K562 (cell line): ENCODE measurements around the gene RIC8B. TPM values are rescaled to one million over a fixed set of nuclear protein-coding genes. Genes with fewer than 3 reads are reported as not detected.

Experiments used
- ATAC-seq: fragments of 200-7000 bp; cut with Tn5 transposase; 3 replicates; pipeline ENCODE4 v1.9.1; 2020; ENCODE audit warnings: moderate library complexity
- BruUV-seq: library from RNA; stranded (reverse); fragments of 400-500 nt; replicated peaks from 2 replicates; lab custom pipeline; 2021; lab: Mats Ljungman, UMichigan
- CTCF ChIA-PET: fragments of 300-600 bp; formaldehyde crosslinking; extraction: SDS; loops from one replicate; lab custom pipeline; 2021; ENCODE audit warnings: low intra/inter-chr PET ratio; lab: Yijun Ruan, JAX
- POLR2A ChIA-PET: fragments of 300-600, 350-650 bp; sonication (Branson Sonifier 250); formaldehyde crosslinking; extraction: SDS; loops from one replicate; lab custom pipeline; 2021; ENCODE audit warnings: antibody characterized with exemption, inconsistent platforms; lab: Yijun Ruan, JAX
- DNase-seq, 4 experiments: peaks; one replicate each; pipeline versions ENCODE4 v3.0.0 to v3.0.0-alpha.2; 2011 to 2018; ENCODE audit warnings: low spot score in 3 of 4, mixed read lengths in 3 of 4; ENCODE audit errors: extremely low read depth in 1 of 4
- FAIRE-seq: peaks from 2 replicates; lab custom pipeline; 2011; peaks lifted over from hg19 to GRCh38; lab: Jason Lieb, UNC
- H2AFZ ChIP-seq: 2 replicates; pipeline ENCODE4 v1.6.0; 2011; ENCODE audit warnings: low read depth, low read length, control low read depth, inconsistent platforms
- H3K27ac ChIP-seq: fragments of 200-600 bp; 3 replicates; pipeline ENCODE4 v1.8.0; 2011; ENCODE audit warnings: low read depth, mild to moderate bottlenecking, control low read depth, inconsistent platforms, low read length, moderate library complexity, mixed read lengths; ENCODE audit errors: extremely low read depth
- H3K27me3 ChIP-seq, 2 experiments: fragments of 300-600 bp in 1 of 2; 2 replicates in 1 of 2; 3 replicates in 1 of 2; pipeline versions ENCODE4 v1.6.0 to v1.8.0; 2011; ENCODE audit warnings: inconsistent platforms in 2 of 2, low read length in 2 of 2, mild to moderate bottlenecking in 1 of 2, mixed read lengths in 1 of 2, moderate library complexity in 1 of 2; ENCODE audit not compliant: control insufficient read depth in 2 of 2, insufficient read depth in 2 of 2
- H3K36me3 ChIP-seq: fragments of 300-600 bp; 3 replicates; pipeline ENCODE4 v1.8.0; 2011; ENCODE audit warnings: mild to moderate bottlenecking, low read length, inconsistent platforms; ENCODE audit not compliant: control insufficient read depth, insufficient read depth
- H3K4me1 ChIP-seq, 2 experiments: fragments of 200-600 bp in 1 of 2; replicated peaks in 1 of 2; 2 replicates in 1 of 2; 3 replicates in 1 of 2; pipeline versions ENCODE4 v1.5.1 to v1.8.0; 2011; ENCODE audit warnings: inconsistent platforms in 2 of 2, low read length in 2 of 2, mild to moderate bottlenecking in 1 of 2, mixed read lengths in 1 of 2, moderate library complexity in 1 of 2; ENCODE audit not compliant: control insufficient read depth in 2 of 2, insufficient read depth in 2 of 2
- H3K4me2 ChIP-seq: 2 replicates; pipeline ENCODE4 v1.6.1; 2011; ENCODE audit warnings: low read length, control low read depth, inconsistent platforms, mixed read lengths; ENCODE audit not compliant: insufficient read depth
- H3K4me3 ChIP-seq: fragments of 200-600 bp; sonication (generic), shearing (Covaris generic); 2 replicates; pipeline ENCODE4 v1.5.1; 2016; ENCODE audit warnings: control low read depth, inconsistent platforms
- H3K79me2 ChIP-seq: fragments of 200-600 bp; 3 replicates; pipeline ENCODE4 v1.8.0; 2011; ENCODE audit warnings: low read length, inconsistent platforms; ENCODE audit not compliant: control insufficient read depth, insufficient read depth
- H3K9ac ChIP-seq, 2 experiments: 2 replicates each; pipeline versions ENCODE4 v1.6.0 to v1.6.1; 2011; ENCODE audit warnings: low read depth in 2 of 2, low read length in 2 of 2, control low read depth in 1 of 2, inconsistent platforms in 1 of 2, mild to moderate bottlenecking in 1 of 2, mixed read lengths in 1 of 2; ENCODE audit not compliant: insufficient read depth in 1 of 2
- H3K9me1 ChIP-seq: one replicate; pipeline ENCODE4 v1.6.0; 2011; ENCODE audit warnings: inconsistent platforms, mild to moderate bottlenecking, low read length, moderate library complexity; ENCODE audit not compliant: control insufficient read depth, insufficient read depth
- H3K9me3 ChIP-seq: replicated peaks from 2 replicates; pipeline ENCODE4 v1.5.1; 2011; ENCODE audit warnings: low read depth, low read length, inconsistent platforms; ENCODE audit not compliant: control insufficient read depth, insufficient read depth
- H4K20me1 ChIP-seq: replicated peaks from 2 replicates; pipeline ENCODE4 v1.6.1; 2011; ENCODE audit warnings: low read length, inconsistent platforms, mixed read lengths; ENCODE audit not compliant: control insufficient read depth, insufficient read depth
- ATF1 ChIP-seq, 2 experiments: fragments of 450-650 bp in 1 of 2; IDR thresholded peaks; 2 replicates each; pipeline ENCODE4 v1.6.1; 2016; ENCODE audit warnings: missing compliant biosample characterization in 1 of 2, missing genetic modification characterization in 1 of 2
- ATF3 ChIP-seq, 2 experiments: fragments of 450-650 bp in 1 of 2; sonication (generic) in 1 of 2; formaldehyde crosslinking in 1 of 2; IDR thresholded peaks in 1 of 2; conservative IDR thresholded peaks in 1 of 2; 2 replicates each; pipeline versions ENCODE4 v1.6.1 to v1.8.1; 2016 to 2023; ENCODE audit warnings: mild to moderate bottlenecking in 2 of 2, moderate library complexity in 2 of 2, inconsistent platforms in 1 of 2, missing genetic modification reagents in 1 of 2
- CBX3 ChIP-seq, 2 experiments: IDR thresholded peaks; 1 replicate in 1 of 2; 2 replicates in 1 of 2; pipeline ENCODE4 v1.6.1; 2012; ENCODE audit warnings: inconsistent platforms in 2 of 2, low read length in 2 of 2, borderline replicate concordance in 1 of 2, control low read depth in 1 of 2
- DACH1 ChIP-seq: fragments of 450-650 bp; IDR thresholded peaks from 2 replicates; pipeline ENCODE4 v1.6.1; 2018; ENCODE audit not compliant: partially characterized antibody
- FOXM1 ChIP-seq, 2 experiments: fragments of 450-650 bp in 1 of 2; sonication (generic) in 1 of 2; formaldehyde crosslinking in 1 of 2; IDR thresholded peaks; 2 replicates each; pipeline versions ENCODE4 v1.6.1 to v1.9.0; 2017 to 2022; ENCODE audit warnings: low read depth in 2 of 2, mild to moderate bottlenecking in 2 of 2, missing genetic modification reagents in 1 of 2, moderate library complexity in 1 of 2
- HNRNPLL ChIP-seq: fragments of 200-400 bp; formaldehyde crosslinking; IDR thresholded peaks from 2 replicates; pipeline ENCODE4 v1.6.1; 2017; ENCODE audit warnings: low read length, low read depth, mild to moderate bottlenecking; ENCODE audit not compliant: poor library complexity, severe bottlenecking
- MAFK ChIP-seq: IDR thresholded peaks from 2 replicates; pipeline ENCODE4 v1.6.1; 2011; ENCODE audit warnings: low read length, improper control_type of control experiment
- PCBP1 ChIP-seq: fragments of 200-400 bp; formaldehyde crosslinking; IDR thresholded peaks from 2 replicates; pipeline ENCODE4 v1.6.1; 2018; ENCODE audit warnings: mild to moderate bottlenecking, low read depth, low read length; ENCODE audit not compliant: poor library complexity, severe bottlenecking
- POLR2AphosphoS5 ChIP-seq: IDR thresholded peaks from 2 replicates; pipeline ENCODE4 v1.6.1; 2011; ENCODE audit warnings: mild to moderate bottlenecking, low read depth, low read length, moderate library complexity; ENCODE audit not compliant: control insufficient read depth, insufficient read depth
- SAP30 ChIP-seq: fragments of 200-600 bp; sonication (generic); IDR thresholded peaks from 2 replicates; pipeline ENCODE4 v1.6.1; 2012; ENCODE audit warnings: borderline replicate concordance, low read depth, mild to moderate bottlenecking, moderate library complexity, low read length, control low read depth, inconsistent platforms; ENCODE audit not compliant: insufficient read depth, poor library complexity, severe bottlenecking
- SMARCC2 ChIP-seq: fragments of 450-650 bp; IDR thresholded peaks from 2 replicates; pipeline ENCODE4 v1.6.1; 2017; ENCODE audit warnings: antibody characterized with exemption, moderate library complexity, mild to moderate bottlenecking, low read depth
- SRSF7 ChIP-seq: fragments of 200-400 bp; formaldehyde crosslinking; optimal IDR thresholded peaks from 2 replicates; pipeline ENCODE3; 2017; ENCODE audit warnings: mild to moderate bottlenecking, low read depth, low read length
- TCF3 ChIP-seq: sonication (generic); formaldehyde crosslinking; IDR thresholded peaks from 2 replicates; pipeline ENCODE4 v1.4.0; 2020; ENCODE audit warnings: mild to moderate bottlenecking, missing genetic modification reagents
- TEAD1 ChIP-seq, 2 experiments: fragments of 450-650 bp in 1 of 2; sonication (generic) in 1 of 2; formaldehyde crosslinking; IDR thresholded peaks; 2 replicates each; pipeline versions ENCODE4 v1.4.0 to v1.8.0; 2020 to 2022; ENCODE audit warnings: mild to moderate bottlenecking in 2 of 2, missing genetic modification reagents in 1 of 2
- WGBS: fragments of 100-300 bp; shearing (Covaris generic); methylation state at CpG from one replicate; pipeline ENCODE4 v1.1.6; 2016; ENCODE audit warnings: low coverage, mixed read lengths; ENCODE audit not compliant: insufficient coverage; ENCODE audit errors: missing lambda C conversion rate; 5-methylcytosine and 5-hydroxymethylcytosine counted together
- in situ Hi-C: fragments of 300-500 bp; cut with MboI; formaldehyde crosslinking; loops from 4 replicates; pipeline ENCODE4 v1.15.0; 2018; ENCODE audit warnings: inconsistent platforms, mixed read lengths
- intact Hi-C: fragments of 100-400 bp; cut with micrococcal nuclease; formaldehyde crosslinking; loops from 2 replicates; pipeline ENCODE4 v1.14.2; 2022
- polyA plus RNA-seq, 8 experiments: library from polyadenylated mRNA; depleted of rRNA in 4 of 8; stranded (reverse) in 5 of 8; unstranded in 3 of 8; fragments of >200 nt; fragmentation: Nextera tagmentation in 2 of 8; fragmentation: Illumina TruSeq in 1 of 8; extraction: Ambion mirVana in 2 of 8; extraction: Trizol in 1 of 8; gene quantifications; 2 replicates each; pipeline versions ENCODE4 v1.2.1 to v1.2.3, GENCODE V29; 2011 to 2014; ENCODE audit warnings: inconsistent platforms in 1 of 8, missing spikeins in 1 of 8
- total RNA-seq, 7 experiments: library from RNA; depleted of rRNA in 6 of 7; stranded (reverse); fragments of >200 nt in 6 of 7; fragmentation: Illumina TruSeq in 2 of 7; extraction: Trizol in 2 of 7; gene quantifications; 2 replicates each; pipeline versions ENCODE4 v1.2.1 to v1.2.3, GENCODE V29; 2011 to 2021; ENCODE audit warnings: low replicate concordance in 1 of 7
- TF ChIP-seq, protein P1 (sequence below): IDR thresholded peaks from 2 replicates; pipeline ENCODE4 v1.6.1; 2012; ENCODE audit warnings: low read depth, low read length, improper control_type of control experiment, borderline replicate concordance
- TF ChIP-seq, protein P2 (sequence below): fragments of 450-650 bp; formaldehyde crosslinking; IDR thresholded peaks from 2 replicates; pipeline ENCODE4 v1.4.0; 2022; ENCODE audit warnings: missing genetic modification characterization

The RIC8B gene
- total and polyA plus RNA-seq, 9 of the 15 experiments (the other 6 are each of a cell fraction or from before 2014, with no cell fraction given): 0.92 to 8.1 (median 4.8) TPM

DNA sequence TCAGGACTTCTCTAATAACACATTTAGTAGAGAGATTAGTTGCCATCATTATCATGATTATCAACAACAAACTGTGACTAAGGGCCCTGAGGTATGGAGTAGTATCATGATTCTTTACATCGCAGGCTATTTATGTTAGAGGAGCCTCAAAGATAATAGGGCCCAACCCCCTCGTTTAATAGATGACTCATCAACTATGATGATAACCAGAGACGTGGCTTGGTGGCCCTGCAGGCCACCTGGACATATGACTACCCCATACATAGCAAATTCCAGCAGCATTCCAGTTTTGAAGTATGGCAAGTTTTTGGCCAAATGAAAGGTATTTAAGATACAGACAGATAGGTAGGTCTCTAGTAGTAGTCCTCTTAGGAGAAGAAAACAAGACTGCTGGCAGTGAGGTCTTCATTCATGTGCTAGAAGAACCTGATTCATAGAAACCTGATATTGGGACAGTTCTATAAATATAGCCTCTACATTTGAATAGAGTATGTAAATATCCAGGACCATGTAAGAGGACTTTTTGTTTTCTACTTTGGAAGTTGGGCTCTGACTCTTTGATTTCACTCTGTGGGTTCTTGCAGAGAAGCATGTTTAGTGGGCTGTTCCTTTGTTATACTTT lies 5.6 kb downstream of the RIC8B start:
- CTCF ChIA-PET: interaction anchor here (0.6 kb wide), 1 partner anchor 477 kb away, joined by 7 read pairs; no protein-coding TSS in a partner anchor
- TF ChIP-seq FOXM1 (IDR thresholded peaks at IDR 0.05; ENCODE audit: low read depth) (no peak), FOXM1 (CRISPR knock-in tag; IDR thresholded peaks at IDR 0.05; ENCODE audit: low read depth) (no peak), ATF1 (CRISPR knock-in tag; IDR thresholded peaks at IDR 0.05) (no peak), ATF1 (tag; IDR thresholded peaks at IDR 0.05) (no peak), SAP30 (no peak), POLR2AphosphoS5 (peak; percentile 49; the same call in 1 of the 2 replicates), MAFK (peak; percentile 57; the same call in 1 of the 2 replicates), ATF3 (IDR thresholded peaks at IDR 0.05) (peak; percentile 94), ATF3 (CRISPR knock-in tag; conservative IDR thresholded peaks at IDR 0.05) (peak; percentile 82), SRSF7 (no peak), SMARCC2 (0 out of 2 replicates have a peak, but pooled peaks have one; percentile 22), HNRNPLL (no peak), DACH1 (peak; percentile 78), TCF3 (CRISPR knock-in tag) (peak; percentile 42; the same call in 1 of the 2 replicates), TEAD1 (CRISPR knock-in tag; IDR thresholded peaks at IDR 0.05) (no peak), PCBP1 (no peak), CBX3 (IDR thresholded peaks at IDR 0.05; ENCODE audit: borderline replicate concordance in 1 of 2, low read length in 2 of 2) (no peak)
- TF ChIP-seq, protein P1, sequence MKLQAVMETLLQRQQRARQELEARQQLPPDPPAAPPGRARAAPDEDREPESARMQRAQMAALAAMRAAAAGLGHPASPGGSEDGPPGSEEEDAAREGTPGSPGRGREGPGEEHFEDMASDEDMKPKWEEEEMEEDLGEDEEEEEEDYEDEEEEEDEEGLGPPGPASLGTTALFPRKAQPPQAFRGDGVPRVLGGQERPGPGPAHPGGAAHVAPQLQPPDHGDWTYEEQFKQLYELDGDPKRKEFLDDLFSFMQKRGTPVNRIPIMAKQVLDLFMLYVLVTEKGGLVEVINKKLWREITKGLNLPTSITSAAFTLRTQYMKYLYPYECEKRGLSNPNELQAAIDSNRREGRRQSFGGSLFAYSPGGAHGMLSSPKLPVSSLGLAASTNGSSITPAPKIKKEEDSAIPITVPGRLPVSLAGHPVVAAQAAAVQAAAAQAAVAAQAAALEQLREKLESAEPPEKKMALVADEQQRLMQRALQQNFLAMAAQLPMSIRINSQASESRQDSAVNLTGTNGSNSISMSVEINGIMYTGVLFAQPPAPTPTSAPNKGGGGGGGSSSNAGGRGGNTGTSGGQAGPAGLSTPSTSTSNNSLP: peak; percentile 94
- TF ChIP-seq, protein P2, sequence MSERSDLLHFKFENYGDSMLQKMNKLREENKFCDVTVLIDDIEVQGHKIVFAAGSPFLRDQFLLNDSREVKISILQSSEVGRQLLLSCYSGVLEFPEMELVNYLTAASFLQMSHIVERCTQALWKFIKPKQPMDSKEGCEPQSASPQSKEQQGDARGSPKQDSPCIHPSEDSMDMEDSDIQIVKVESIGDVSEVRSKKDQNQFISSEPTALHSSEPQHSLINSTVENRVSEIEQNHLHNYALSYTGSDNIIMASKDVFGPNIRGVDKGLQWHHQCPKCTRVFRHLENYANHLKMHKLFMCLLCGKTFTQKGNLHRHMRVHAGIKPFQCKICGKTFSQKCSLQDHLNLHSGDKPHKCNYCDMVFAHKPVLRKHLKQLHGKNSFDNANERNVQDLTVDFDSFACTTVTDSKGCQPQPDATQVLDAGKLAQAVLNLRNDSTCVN (CRISPR knock-in tag): no peak

More for the DNA sequence above, 5.6 kb downstream of the RIC8B start:
- peak; percentile 72 for FAIRE-seq
- POLR2A ChIA-PET: no interaction called here
- intact Hi-C loops: no loop called here
- Histone ChIP-seq H2AFZ (no peak overlapping the region), H3K4me3 (no peak overlapping the region), H3K27ac (0 out of 3 replicates have a peak overlapping the region, but pooled peaks have one; percentile 19), H3K9ac (no peak overlapping the region), H4K20me1 (no peaks in the 10 kb centered on the region), H3K36me3 (peaks cover 8% of the 10 kb centered on the region; the same call in 1 of the 3 replicates), H3K9me3 (no peaks in the 10 kb centered on the region), H3K27me3 (no peaks in the 10 kb centered on the region), H3K79me2 (peaks cover 40% of the 10 kb centered on the region), H3K4me1 (peaks cover 3 to 27% of the 10 kb centered on the region in 2 experiments; a peak in 2 of 5 replicates), H3K9me1 (no peaks in the 10 kb centered on the region), H3K4me2 (no peak overlapping the region)
- in situ Hi-C loops: no loop called here
- DNase-seq: peak; percentile 68 to 72 (median 70)
- BruUV-seq: no TSS peak
- peak; percentile 85 for ATAC-seq
- WGBS: 2% methylated on average over 3 of the region's 3 CpGs
